Panc1 (cell line): ENCODE results near the gene LHPP. TPM values are rescaled to one million over a fixed set of nuclear protein-coding genes. Genes with fewer than 3 reads are reported as not detected.

ENCODE experiments used
- ATAC-seq: fragments of 200-7000 bp; cut with Tn5 transposase; 2 replicates; pipeline ENCODE4 v1.9.1; 2020; ENCODE audit warnings: mild to moderate bottlenecking, moderate library complexity
- BruUV-seq: library from RNA; stranded (reverse); fragments of 400-500 nt; replicated peaks from 2 replicates; lab custom pipeline; 2021; lab: Mats Ljungman, UMichigan
- CTCF ChIA-PET: fragments of 300-600 bp; sonication (Branson Sonifier 250); formaldehyde crosslinking; loops from one replicate; lab custom pipeline; 2022; ENCODE audit warnings: antibody characterized with exemption; lab: Charles Lee
- POLR2A ChIA-PET: fragments of 300-600 bp; sonication (Branson Sonifier 250); formaldehyde crosslinking; loops from one replicate; lab custom pipeline; 2022; ENCODE audit warnings: antibody characterized with exemption; lab: Charles Lee
- DNase-seq: peaks from one replicate; pipeline ENCODE4 v3.0.0-alpha.2; 2010; ENCODE audit warnings: low read depth, low spot score
- H3K27ac ChIP-seq: 2 replicates; pipeline ENCODE4 v1.5.1; 2011; ENCODE audit warnings: mild to moderate bottlenecking, low read length, inconsistent platforms
- H3K27me3 ChIP-seq: fragments of 200-500 bp; sonication (Bioruptor generic); 2 replicates; pipeline ENCODE4 v1.6.0; 2014; ENCODE audit warnings: low read length, inconsistent platforms; ENCODE audit not compliant: control insufficient read depth, insufficient read depth
- H3K36me3 ChIP-seq: fragments of 200-500 bp; sonication (Bioruptor generic); 2 replicates; pipeline ENCODE4 v1.5.1; 2014; ENCODE audit warnings: inconsistent platforms, mild to moderate bottlenecking, low read length, moderate library complexity; ENCODE audit not compliant: control insufficient read depth, insufficient read depth
- H3K4me1 ChIP-seq: 2 replicates; pipeline ENCODE4 v1.5.1; 2011; ENCODE audit warnings: inconsistent platforms, mild to moderate bottlenecking, low read length, moderate library complexity; ENCODE audit not compliant: control insufficient read depth, insufficient read depth
- H3K4me3 ChIP-seq, 2 experiments: 2 replicates each; pipeline ENCODE4 v1.5.1; 2011 to 2012; ENCODE audit warnings: low read depth in 2 of 2, low read length in 2 of 2, mild to moderate bottlenecking in 2 of 2, inconsistent platforms in 1 of 2, moderate library complexity in 1 of 2
- H3K9me3 ChIP-seq: fragments of 200-500 bp; sonication (Bioruptor generic); 2 replicates; pipeline ENCODE4 v1.5.1; 2014; ENCODE audit warnings: low read depth, mild to moderate bottlenecking, inconsistent platforms, low read length, moderate library complexity; ENCODE audit not compliant: control insufficient read depth, insufficient read depth
- CTCF ChIP-seq: fragments of 450-650 bp; IDR thresholded peaks from 2 replicates; pipeline ENCODE4 v1.5.1; 2017; ENCODE audit warnings: mild to moderate bottlenecking
- POLR2AphosphoS5 ChIP-seq: IDR thresholded peaks from 2 replicates; pipeline ENCODE4 v1.6.1; 2012; ENCODE audit warnings: mild to moderate bottlenecking, low read depth, low read length, moderate library complexity
- SIN3A ChIP-seq: IDR thresholded peaks from 2 replicates; pipeline ENCODE4 v1.6.1; 2012; ENCODE audit warnings: low read depth, mild to moderate bottlenecking, low read length, moderate library complexity, borderline replicate concordance; ENCODE audit not compliant: insufficient read depth
- TCF7L2 ChIP-seq: IDR thresholded peaks from 2 replicates; pipeline ENCODE4 v1.6.1; 2011; ENCODE audit warnings: mild to moderate bottlenecking, low read depth, low read length, inconsistent platforms
- in situ Hi-C: cut with HindIII; loops from 2 replicates; pipeline ENCODE4 v1.10.0; 2016; ENCODE audit warnings: low sequenced_read_pairs, low pct_unique_long_range_greater_than_20kb
- intact Hi-C: fragments of 100-400 bp; cut with micrococcal nuclease; formaldehyde crosslinking; loops from one replicate; pipeline ENCODE4 v1.10.0; 2022; ENCODE audit not compliant: unreplicated experiment
- total RNA-seq: library from RNA; stranded (reverse); gene quantifications from one replicate; pipeline ENCODE4 v1.2.1, GENCODE V29; 2021; ENCODE audit not compliant: unreplicated experiment
- TF ChIP-seq, protein P1 (sequence below), 2 experiments: IDR thresholded peaks; 2 replicates each; pipeline ENCODE4 v1.6.1; 2011 to 2012; ENCODE audit warnings: low read depth in 2 of 2, control low read depth in 1 of 2, low read length in 1 of 2, mild to moderate bottlenecking in 1 of 2, moderate library complexity in 1 of 2; ENCODE audit not compliant: insufficient read depth in 1 of 2

Gene LHPP
- total RNA-seq, 1 experiment from 2014 or later = 15.0 TPM

- H3K36me3 ChIP-seq = no peaks in the 10 kb centered on the region
- no peaks in the 10 kb centered on the region for H3K4me1 ChIP-seq
- ATAC-seq (no peak), DNase-seq (no peak)
- TF ChIP-seq POLR2AphosphoS5 (no peak), TCF7L2 (no peak), CTCF (no peak), SIN3A (no peak)
- TF ChIP-seq, protein P1, sequence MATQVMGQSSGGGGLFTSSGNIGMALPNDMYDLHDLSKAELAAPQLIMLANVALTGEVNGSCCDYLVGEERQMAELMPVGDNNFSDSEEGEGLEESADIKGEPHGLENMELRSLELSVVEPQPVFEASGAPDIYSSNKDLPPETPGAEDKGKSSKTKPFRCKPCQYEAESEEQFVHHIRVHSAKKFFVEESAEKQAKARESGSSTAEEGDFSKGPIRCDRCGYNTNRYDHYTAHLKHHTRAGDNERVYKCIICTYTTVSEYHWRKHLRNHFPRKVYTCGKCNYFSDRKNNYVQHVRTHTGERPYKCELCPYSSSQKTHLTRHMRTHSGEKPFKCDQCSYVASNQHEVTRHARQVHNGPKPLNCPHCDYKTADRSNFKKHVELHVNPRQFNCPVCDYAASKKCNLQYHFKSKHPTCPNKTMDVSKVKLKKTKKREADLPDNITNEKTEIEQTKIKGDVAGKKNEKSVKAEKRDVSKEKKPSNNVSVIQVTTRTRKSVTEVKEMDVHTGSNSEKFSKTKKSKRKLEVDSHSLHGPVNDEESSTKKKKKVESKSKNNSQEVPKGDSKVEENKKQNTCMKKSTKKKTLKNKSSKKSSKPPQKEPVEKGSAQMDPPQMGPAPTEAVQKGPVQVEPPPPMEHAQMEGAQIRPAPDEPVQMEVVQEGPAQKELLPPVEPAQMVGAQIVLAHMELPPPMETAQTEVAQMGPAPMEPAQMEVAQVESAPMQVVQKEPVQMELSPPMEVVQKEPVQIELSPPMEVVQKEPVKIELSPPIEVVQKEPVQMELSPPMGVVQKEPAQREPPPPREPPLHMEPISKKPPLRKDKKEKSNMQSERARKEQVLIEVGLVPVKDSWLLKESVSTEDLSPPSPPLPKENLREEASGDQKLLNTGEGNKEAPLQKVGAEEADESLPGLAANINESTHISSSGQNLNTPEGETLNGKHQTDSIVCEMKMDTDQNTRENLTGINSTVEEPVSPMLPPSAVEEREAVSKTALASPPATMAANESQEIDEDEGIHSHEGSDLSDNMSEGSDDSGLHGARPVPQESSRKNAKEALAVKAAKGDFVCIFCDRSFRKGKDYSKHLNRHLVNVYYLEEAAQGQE (IDR thresholded peaks at IDR 0.05; ENCODE audit: insufficient read depth in 1 of 2, low read depth in 2 of 2, low read length in 1 of 2) = no peak
- in situ Hi-C loops = no loop called here
- H3K27me3 ChIP-seq = no peaks in the 10 kb centered on the region
- no TSS peak for BruUV-seq
- intact Hi-C loops = no loop called here
- POLR2A ChIA-PET = no interaction called here
- no peak overlapping the region for H3K4me3 ChIP-seq
- CTCF ChIA-PET = interaction anchor here (0.6 kb wide), 1 partner anchor 50 kb away, joined by 3 read pairs; no protein-coding TSS in a partner anchor
- no peaks in the 10 kb centered on the region for H3K9me3 ChIP-seq
- no peak overlapping the region for H3K27ac ChIP-seq
These were observed 53.8 kb downstream of the LHPP start for GRCh38 chr10:124515244-124515970.

DNA sequence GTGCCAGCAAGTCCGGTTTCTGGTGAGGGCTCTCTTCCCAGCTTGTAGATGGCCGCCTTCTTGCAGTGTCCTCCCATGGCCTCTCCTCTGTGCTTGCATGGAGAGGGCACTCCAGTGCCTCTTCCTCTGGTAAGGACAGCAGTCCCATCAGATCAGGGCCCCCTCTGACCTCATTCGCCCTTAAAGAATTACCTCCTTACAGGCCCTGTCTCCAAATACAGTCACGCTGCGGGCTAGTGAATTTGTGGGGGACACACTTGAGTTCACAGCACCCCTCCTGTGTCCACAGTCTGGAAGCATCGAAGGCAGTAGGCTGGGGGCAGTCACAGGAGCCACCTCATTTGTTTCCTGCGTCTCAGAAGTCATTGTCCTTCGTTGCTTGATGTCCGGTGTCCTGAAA is 54.6 kb downstream of the LHPP start:
- Histone ChIP-seq H3K9me3 (no peaks in the 10 kb centered on the region), H3K36me3 (no peaks in the 10 kb centered on the region), H3K27ac (no peak overlapping the region), H3K27me3 (no peaks in the 10 kb centered on the region), H3K4me3 (no peak overlapping the region), H3K4me1 (no peaks in the 10 kb centered on the region)
- intact Hi-C loops (no loop called here), in situ Hi-C loops (no loop called here)
- ChIA-PET CTCF (interaction anchor here (0.6 kb wide), 1 partner anchor 49 kb away, joined by 3 read pairs; no protein-coding TSS in a partner anchor), POLR2A (no interaction called here)
- BruUV-seq = no TSS peak
- TF ChIP-seq POLR2AphosphoS5 = no peak
- no peak for TF ChIP-seq TCF7L2
- TF ChIP-seq SIN3A = no peak
- no peak for TF ChIP-seq CTCF
- TF ChIP-seq, protein P1 (IDR thresholded peaks at IDR 0.05; ENCODE audit: insufficient read depth in 1 of 2, low read depth in 2 of 2, low read length in 1 of 2) = no peak
- ATAC-seq = no peak
- DNase-seq = no peak
